22Rv1 (cell line): ENCODE data around the gene SLC9A5.

Experiments used
- ZFX ChIP-seq: fragments of 450-650 bp; IDR thresholded peaks from 2 replicates; pipeline ENCODE4 v1.6.1; 2017; ENCODE audit warnings: antibody characterized with exemption, borderline replicate concordance
- TF ChIP-seq, protein P1 (sequence below): fragments of 450-650 bp; IDR thresholded peaks from 2 replicates; pipeline ENCODE4 v1.5.1; 2017; ENCODE audit warnings: mild to moderate bottlenecking

- TF ChIP-seq, protein P1, sequence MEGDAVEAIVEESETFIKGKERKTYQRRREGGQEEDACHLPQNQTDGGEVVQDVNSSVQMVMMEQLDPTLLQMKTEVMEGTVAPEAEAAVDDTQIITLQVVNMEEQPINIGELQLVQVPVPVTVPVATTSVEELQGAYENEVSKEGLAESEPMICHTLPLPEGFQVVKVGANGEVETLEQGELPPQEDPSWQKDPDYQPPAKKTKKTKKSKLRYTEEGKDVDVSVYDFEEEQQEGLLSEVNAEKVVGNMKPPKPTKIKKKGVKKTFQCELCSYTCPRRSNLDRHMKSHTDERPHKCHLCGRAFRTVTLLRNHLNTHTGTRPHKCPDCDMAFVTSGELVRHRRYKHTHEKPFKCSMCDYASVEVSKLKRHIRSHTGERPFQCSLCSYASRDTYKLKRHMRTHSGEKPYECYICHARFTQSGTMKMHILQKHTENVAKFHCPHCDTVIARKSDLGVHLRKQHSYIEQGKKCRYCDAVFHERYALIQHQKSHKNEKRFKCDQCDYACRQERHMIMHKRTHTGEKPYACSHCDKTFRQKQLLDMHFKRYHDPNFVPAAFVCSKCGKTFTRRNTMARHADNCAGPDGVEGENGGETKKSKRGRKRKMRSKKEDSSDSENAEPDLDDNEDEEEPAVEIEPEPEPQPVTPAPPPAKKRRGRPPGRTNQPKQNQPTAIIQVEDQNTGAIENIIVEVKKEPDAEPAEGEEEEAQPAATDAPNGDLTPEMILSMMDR: no peak
- TF ChIP-seq ZFX: no peak
Observed at GRCh38 chr16:67247192-67248072, 1.3 kb upstream of the SLC9A5 start, which contains the start of gene FHOD1.
